Retinal pigment epithelial cell (primary cell): ENCODE data around the gene PLPP1.
A peak's percentile ranks its signal among the peaks of the same experiment; 100 is the strongest.

Experiments
- DNase-seq: peaks from one replicate; pipeline ENCODE4 v3.0.0-alpha.2; 2010; ENCODE audit warnings: low read depth
- H3K4me3 ChIP-seq: 2 replicates; pipeline ENCODE4 v1.5.1; 2011; ENCODE audit warnings: mild to moderate bottlenecking, low read length, control low read depth, moderate library complexity
- CTCF ChIP-seq: conservative IDR thresholded peaks from 2 replicates; pipeline ENCODE4 v1.5.1; 2011; ENCODE audit warnings: low read depth, low read length, control low read depth, inconsistent platforms

Gene PLPP1

DNA sequence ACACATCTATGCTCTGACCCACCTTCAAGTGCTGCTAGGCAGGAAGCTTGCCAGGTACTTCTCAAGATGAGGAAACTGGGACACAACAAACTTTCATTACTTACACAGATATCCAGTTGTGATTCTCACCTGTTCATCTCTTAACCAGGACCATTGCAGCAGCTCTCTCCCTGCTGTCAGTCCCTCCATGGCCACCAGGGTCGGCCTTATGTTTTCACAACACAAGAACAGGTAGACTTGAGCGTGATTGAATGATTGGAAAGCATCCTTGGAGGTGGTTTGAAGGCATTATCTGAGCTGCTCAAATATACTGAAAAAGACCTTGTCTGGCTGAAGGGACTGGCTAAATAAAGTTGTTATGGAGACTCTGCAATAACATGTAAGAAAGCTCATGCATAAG lies 132.6 kb downstream of the PLPP1 start:
- H3K4me3 ChIP-seq = no peak overlapping the region
- no peak for DNase-seq
- peak; percentile 12 for TF ChIP-seq CTCF

- H3K4me3 ChIP-seq = no peak overlapping the region
- no peak for TF ChIP-seq CTCF
- DNase-seq = no peak
Measured at GRCh38 chr5:55393501-55394175, 141.1 kb downstream of the PLPP1 start.

DNA sequence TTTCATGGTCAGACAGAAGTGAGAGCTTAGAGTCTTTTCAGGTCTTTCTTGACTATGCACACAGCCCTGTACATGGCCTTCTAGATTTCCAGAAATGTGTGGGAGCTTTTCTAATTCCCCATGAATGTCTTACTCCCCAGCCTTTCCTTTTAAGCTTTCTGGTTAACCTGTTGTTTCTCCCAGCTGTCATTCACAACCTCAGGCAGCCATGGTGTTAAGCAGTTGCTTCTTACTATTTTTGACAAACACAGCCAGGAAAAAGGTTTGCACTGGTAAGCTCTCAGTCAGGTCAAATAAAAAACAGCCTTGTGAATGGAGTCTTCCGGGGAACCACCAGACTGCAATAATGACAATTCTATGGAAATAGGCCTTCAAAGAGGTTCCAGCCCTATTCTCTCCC lies 142.1 kb downstream of the PLPP1 start:
- no peak for TF ChIP-seq CTCF
- H3K4me3 ChIP-seq = no peak overlapping the region
- DNase-seq = no peak

- no peak overlapping the region for H3K4me3 ChIP-seq
Measured at GRCh38 chr5:55391707-55392106, 143.1 kb downstream of the PLPP1 start.

DNA sequence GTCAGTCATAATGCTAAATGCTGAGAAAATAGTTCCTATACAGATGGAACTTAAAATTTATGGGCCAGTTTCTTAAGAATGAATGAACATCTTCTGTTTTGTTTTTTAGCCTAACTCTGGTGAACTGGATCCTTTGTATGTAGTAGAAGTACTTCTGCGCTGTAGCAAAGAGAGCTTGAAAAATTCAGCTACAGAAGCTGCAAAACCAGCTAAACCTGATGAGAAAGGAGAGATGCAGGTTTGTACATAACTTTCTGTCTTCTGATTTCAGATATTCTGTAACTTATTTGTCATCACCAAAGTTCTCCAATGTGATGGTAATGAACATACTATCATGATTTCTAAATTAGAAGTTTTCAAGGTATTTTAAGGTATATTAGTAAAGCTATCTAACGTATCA lies 146.9 kb downstream of the PLPP1 start:
- DNase-seq = no peak
- no peak for TF ChIP-seq CTCF
- no peak overlapping the region for H3K4me3 ChIP-seq

More at GRCh38 chr5:55391707-55392106, 143.1 kb downstream of the PLPP1 start:
- TF ChIP-seq CTCF = no peak
- DNase-seq = no peak

DNA sequence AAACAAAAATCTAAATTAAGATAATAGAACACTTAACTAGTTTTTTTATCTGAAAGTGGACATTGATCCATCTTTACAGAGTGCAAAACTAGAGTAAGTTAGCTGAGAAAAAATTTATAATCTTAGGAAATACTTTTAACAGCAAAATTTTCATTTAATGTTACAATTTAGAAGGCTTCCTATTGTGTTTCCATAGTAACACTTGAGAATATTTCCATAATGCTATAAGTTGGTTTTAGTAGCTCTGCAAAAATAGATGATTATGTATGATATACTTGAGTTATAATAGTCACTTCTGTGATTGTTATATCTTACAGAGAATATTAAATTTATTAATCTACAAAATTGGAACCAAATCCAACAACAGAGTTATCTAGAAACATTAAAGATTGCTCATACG lies 148.4 kb downstream of the PLPP1 start:
- no peak for TF ChIP-seq CTCF
- DNase-seq = no peak
- no peak overlapping the region for H3K4me3 ChIP-seq

- no peak for DNase-seq
- TF ChIP-seq CTCF = no peak
- no peak overlapping the region for H3K4me3 ChIP-seq
Measured at GRCh38 chr5:55385846-55386245, 148.9 kb downstream of the PLPP1 start.
